Cardiac muscle cell (in vitro differentiated cells and primary cell): ENCODE measurements around the gene NKAIN4. TPM values are rescaled to one million over a fixed set of nuclear protein-coding genes. Genes with fewer than 3 reads are reported as not detected.

Experiments
- DNase-seq, 2 donors: peaks; one replicate each; pipeline versions ENCODE4 v3.0.0 to v3.0.0-alpha.2; 2010 to 2017; ENCODE audit warnings: low read depth in 1 of 2, low spot score in 1 of 2
- H3K27ac ChIP-seq: fragments of 200-600 bp; sonication (generic); 2 replicates; pipeline ENCODE4 v1.5.1; 2016
- H3K27me3 ChIP-seq: fragments of 200-600 bp; sonication (generic); 2 replicates; pipeline ENCODE4 v1.6.0; 2016; ENCODE audit warnings: control low read depth
- H3K36me3 ChIP-seq: fragments of 200-600 bp; sonication (generic); 2 replicates; pipeline ENCODE4 v1.5.1; 2016; ENCODE audit warnings: control low read depth
- H3K4me1 ChIP-seq: fragments of 200-600 bp; sonication (generic); 2 replicates; pipeline ENCODE4 v1.8.1; 2017; ENCODE audit warnings: low read depth, mild to moderate bottlenecking, mixed run types
- H3K4me3 ChIP-seq: fragments of 200-600 bp; sonication (generic); 2 replicates; pipeline ENCODE4 v1.5.1; 2016; ENCODE audit warnings: mild to moderate bottlenecking
- H3K9me3 ChIP-seq: fragments of 200-600 bp; sonication (generic); 2 replicates; pipeline ENCODE4 v1.5.1; 2017; ENCODE audit warnings: low read depth, mild to moderate bottlenecking, control low read depth
- polyA plus RNA-seq: library from polyadenylated mRNA; unstranded; fragments of >200 nt; fragmentation: Nextera tagmentation; extraction: Ambion mirVana; gene quantifications from 2 replicates; pipeline ENCODE4 v1.2.1, GENCODE V29; 2016
- total RNA-seq: library from RNA; depleted of rRNA; stranded (reverse); fragments of >200 nt; gene quantifications from 2 replicates; pipeline ENCODE4 v1.2.3, GENCODE V29; 2016
- TF ChIP-seq, protein P1 (sequence below): IDR thresholded peaks from 2 replicates; pipeline ENCODE4 v1.5.1; 2012; ENCODE audit warnings: low read depth, mild to moderate bottlenecking, low read length

Gene NKAIN4
- total and polyA plus RNA-seq, 2 experiments from 2014 or later, result not detected

DNA sequence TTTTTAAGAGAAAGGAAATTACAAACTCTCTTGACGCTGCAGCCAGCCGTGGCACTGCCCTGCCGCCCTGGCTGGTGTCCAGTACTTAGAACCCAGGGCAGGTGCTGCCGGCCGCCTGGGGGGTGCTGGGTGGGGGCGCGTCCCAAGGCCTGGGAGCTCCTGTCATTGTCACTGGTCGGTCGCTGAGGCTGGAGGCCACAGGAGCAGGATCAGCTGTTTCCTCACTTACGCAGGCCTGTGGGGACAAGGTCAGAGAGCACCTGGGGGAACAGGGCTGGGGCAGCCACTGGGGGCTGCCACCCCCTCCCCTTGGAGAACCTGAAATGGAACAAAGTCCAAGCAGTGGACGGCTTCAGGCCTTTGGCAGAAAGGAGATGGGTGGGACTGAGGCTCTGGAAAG lies 13.0 kb downstream of the NKAIN4 start:
- Histone ChIP-seq H3K4me3 (no peak overlapping the region), H3K9me3 (no peaks in the 10 kb centered on the region), H3K27me3 (no peaks in the 10 kb centered on the region), H3K4me1 (no peaks in the 10 kb centered on the region), H3K27ac (no peak overlapping the region), H3K36me3 (no peaks in the 10 kb centered on the region)
- TF ChIP-seq, protein P1, sequence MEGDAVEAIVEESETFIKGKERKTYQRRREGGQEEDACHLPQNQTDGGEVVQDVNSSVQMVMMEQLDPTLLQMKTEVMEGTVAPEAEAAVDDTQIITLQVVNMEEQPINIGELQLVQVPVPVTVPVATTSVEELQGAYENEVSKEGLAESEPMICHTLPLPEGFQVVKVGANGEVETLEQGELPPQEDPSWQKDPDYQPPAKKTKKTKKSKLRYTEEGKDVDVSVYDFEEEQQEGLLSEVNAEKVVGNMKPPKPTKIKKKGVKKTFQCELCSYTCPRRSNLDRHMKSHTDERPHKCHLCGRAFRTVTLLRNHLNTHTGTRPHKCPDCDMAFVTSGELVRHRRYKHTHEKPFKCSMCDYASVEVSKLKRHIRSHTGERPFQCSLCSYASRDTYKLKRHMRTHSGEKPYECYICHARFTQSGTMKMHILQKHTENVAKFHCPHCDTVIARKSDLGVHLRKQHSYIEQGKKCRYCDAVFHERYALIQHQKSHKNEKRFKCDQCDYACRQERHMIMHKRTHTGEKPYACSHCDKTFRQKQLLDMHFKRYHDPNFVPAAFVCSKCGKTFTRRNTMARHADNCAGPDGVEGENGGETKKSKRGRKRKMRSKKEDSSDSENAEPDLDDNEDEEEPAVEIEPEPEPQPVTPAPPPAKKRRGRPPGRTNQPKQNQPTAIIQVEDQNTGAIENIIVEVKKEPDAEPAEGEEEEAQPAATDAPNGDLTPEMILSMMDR, result no peak
- DNase-seq, result no peak

DNA sequence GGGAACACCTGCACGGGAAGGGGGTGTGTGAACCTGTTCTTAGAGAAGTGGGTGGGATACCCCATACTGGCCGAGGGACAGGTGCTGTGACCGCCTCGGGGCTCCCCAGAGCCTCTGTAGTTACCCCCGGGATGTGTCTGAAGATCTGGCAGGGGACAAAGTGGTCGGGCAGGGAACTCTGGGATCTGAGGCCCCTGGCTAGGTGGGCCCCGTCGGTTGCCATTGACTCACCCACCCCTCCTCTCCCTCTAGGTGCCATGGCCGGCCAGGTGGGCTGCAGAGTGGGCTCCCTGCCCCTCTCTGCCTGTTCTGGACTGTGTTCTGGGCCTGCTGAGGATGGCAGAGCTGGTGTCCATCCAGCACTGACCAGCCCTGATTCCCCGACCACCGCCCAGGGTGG lies 14.3 kb downstream of the NKAIN4 start:
- Histone ChIP-seq H3K4me1 (no peaks in the 10 kb centered on the region), H3K27ac (no peak overlapping the region), H3K27me3 (no peaks in the 10 kb centered on the region), H3K4me3 (no peak overlapping the region), H3K9me3 (no peaks in the 10 kb centered on the region), H3K36me3 (no peaks in the 10 kb centered on the region)
- DNase-seq, result no peak
- TF ChIP-seq, protein P1, result no peak

DNA sequence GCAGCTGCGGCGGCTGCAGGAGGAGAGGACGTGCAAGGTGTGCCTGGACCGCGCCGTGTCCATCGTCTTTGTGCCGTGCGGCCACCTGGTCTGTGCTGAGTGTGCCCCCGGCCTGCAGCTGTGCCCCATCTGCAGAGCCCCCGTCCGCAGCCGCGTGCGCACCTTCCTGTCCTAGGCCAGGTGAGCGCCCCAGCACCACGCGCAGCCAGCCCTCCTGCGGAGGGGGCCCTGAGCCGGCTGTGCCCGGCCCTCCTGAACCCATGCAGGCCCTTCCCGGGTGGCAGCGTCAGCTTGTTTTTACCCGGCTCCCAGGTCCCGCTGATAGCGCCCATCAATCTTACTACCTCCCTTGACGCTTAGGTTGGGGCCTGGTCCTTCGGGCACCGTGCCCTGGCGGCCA lies 14.8 kb downstream of the NKAIN4 start:
- Histone ChIP-seq H3K27ac (no peak overlapping the region), H3K4me1 (no peaks in the 10 kb centered on the region), H3K27me3 (no peaks in the 10 kb centered on the region), H3K4me3 (no peak overlapping the region), H3K36me3 (no peaks in the 10 kb centered on the region), H3K9me3 (no peaks in the 10 kb centered on the region)
- TF ChIP-seq, protein P1, result no peak
- DNase-seq, result no peak

DNA sequence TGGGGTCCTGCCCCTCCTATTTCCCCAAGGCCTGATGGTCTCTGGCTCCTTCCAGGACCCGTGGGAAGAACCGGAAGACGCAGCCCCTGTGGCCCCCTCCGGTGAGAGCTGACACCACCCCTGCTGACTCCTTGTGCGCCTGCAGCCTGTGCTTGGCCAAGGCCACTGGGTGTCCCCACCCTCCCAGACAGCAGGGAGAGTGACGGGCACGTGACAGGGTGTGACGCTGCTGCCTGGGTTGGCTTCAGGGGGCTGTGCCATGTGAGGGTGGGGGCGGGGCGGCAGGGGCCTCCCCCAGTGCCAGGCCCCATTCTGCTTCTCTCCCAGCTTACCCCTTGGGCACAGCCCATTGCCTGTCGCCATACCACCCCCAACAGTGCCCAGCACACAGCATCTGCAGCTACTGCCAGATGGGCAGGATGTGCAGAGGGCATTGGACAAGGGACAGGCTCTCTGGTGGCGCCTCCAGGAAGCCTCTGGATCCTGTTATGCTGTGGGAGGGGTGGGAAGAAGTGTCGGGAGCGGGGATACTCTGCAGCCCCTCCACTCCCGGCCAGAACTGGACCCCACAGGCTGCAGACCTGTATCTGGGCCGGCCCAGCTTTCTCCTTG lies 15.6 kb downstream of the NKAIN4 start:
- no peaks in the 10 kb centered on the region for H3K9me3 ChIP-seq
- H3K4me1 ChIP-seq, result no peaks in the 10 kb centered on the region
- no peaks in the 10 kb centered on the region for H3K36me3 ChIP-seq
- no peak overlapping the region for H3K27ac ChIP-seq
- DNase-seq, result no peak
- no peaks in the 10 kb centered on the region for H3K27me3 ChIP-seq
- no peak overlapping the region for H3K4me3 ChIP-seq
- TF ChIP-seq, protein P1, result no peak

DNA sequence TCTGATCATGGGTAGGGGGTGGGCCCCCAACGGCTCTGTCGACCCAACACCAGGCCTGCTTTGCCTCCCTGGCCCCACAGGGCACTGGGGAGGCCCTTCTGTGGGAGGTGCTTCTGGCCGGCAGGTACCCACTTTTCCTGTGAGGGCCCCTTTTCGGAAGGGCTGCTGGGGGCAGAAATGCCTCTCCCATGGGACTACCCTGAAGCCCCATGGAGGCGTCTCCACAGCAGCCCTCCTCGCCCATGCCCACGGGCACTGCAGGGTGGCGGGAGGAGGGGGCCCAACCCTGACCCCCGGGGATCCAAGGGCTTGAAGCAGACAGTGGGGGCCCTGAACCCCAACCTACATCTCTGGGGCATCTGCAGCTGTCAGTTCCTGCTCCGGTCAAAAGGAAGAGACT lies 16.2 kb downstream of the NKAIN4 start:
- Histone ChIP-seq H3K4me3 (no peak overlapping the region), H3K27ac (no peak overlapping the region), H3K9me3 (no peaks in the 10 kb centered on the region), H3K36me3 (no peaks in the 10 kb centered on the region), H3K27me3 (no peaks in the 10 kb centered on the region), H3K4me1 (no peaks in the 10 kb centered on the region)
- DNase-seq, result no peak
- TF ChIP-seq, protein P1, result no peak
